Adrenal gland (tissue), 12 donors: Measurements from ENCODE around the gene ARFIP2. TPM values are rescaled to one million over a fixed set of nuclear protein-coding genes. Genes with fewer than 3 reads are reported as not detected.
"Not testable (repeated sequence)": the region's sequence is repeated elsewhere in the genome, so short reads cannot be mapped to it uniquely, and the experiment has no call there.

Source experiments
- DNase-seq, 7 donors: peaks; one replicate each; pipeline ENCODE4 v3.0.0-alpha.2; 2019 to 2020
- H3K27ac ChIP-seq, 5 donors: fragments of 200-600 bp; sonication (generic) in 4 of 5; 1 replicate in 3 of 5; 2 replicates in 2 of 5; pipeline versions ENCODE4 v1.5.1 to v1.8.0; 2016 to 2020; ENCODE audit warnings: mild to moderate bottlenecking in 1 of 5
- H3K27me3 ChIP-seq: fragments of 200-600 bp; 2 replicates; pipeline ENCODE4 v1.8.0; 2021
- H3K36me3 ChIP-seq, 2 donors: fragments of 200-600 bp; replicated peaks in 1 of 2; 1 replicate in 1 of 2; 2 replicates in 1 of 2; pipeline versions ENCODE4 v1.5.1 to v1.8.0; 2018 to 2022
- H3K4me1 ChIP-seq, 2 donors: fragments of 200-600 bp; replicated peaks in 1 of 2; 1 replicate in 1 of 2; 2 replicates in 1 of 2; pipeline versions ENCODE4 v1.5.1 to v1.8.0; 2018 to 2021
- H3K4me3 ChIP-seq, 4 donors: fragments of 200-600 bp; sonication (generic) in 3 of 4; one replicate each; pipeline ENCODE4 v1.5.1; 2016 to 2018
- H3K9me3 ChIP-seq, 3 donors: fragments of 200-600 bp; sonication (generic) in 1 of 3; replicated peaks in 1 of 3; 1 replicate in 2 of 3; 2 replicates in 1 of 3; pipeline versions ENCODE4 v1.5.1 to v1.8.0; 2016 to 2021
- CTCF ChIP-seq, 6 experiments: fragments of 450-650 bp in 4 of 6; fragments of 200-600 bp in 2 of 6; sonication (generic) in 1 of 6; IDR thresholded peaks; 1 replicate in 5 of 6; 2 replicates in 1 of 6; pipeline versions ENCODE4 v1.5.1 to v1.8.0; 2016 to 2021; ENCODE audit warnings: antibody characterized with exemption in 6 of 6, mild to moderate bottlenecking in 2 of 6, moderate library complexity in 1 of 6
- POLR2A ChIP-seq, 2 donors: fragments of 450-650 bp; IDR thresholded peaks; one replicate each; pipeline ENCODE4 v1.6.1; 2017; ENCODE audit warnings: antibody characterized with exemption in 2 of 2, mild to moderate bottlenecking in 2 of 2, moderate library complexity in 1 of 2
- WGBS, 4 donors: extraction: QIAGEN DNeasy Blood & Tissue Kit in 2 of 4; methylation state at CpG; one replicate each; pipeline versions ENCODE4 v1.1.5 to v1.1.7; 2013 to 2017; 5-methylcytosine and 5-hydroxymethylcytosine counted together
- intact Hi-C, 2 donors: fragments of 100-400 bp; cut with DNase I; formaldehyde crosslinking; loops; one replicate each; pipeline versions ENCODE4 v1.14.1 to v1.15.0; 2022 to 2023
- polyA plus RNA-seq, 3 donors: library from polyadenylated mRNA; stranded (reverse); fragments of 200-250 nt in 2 of 3; fragments of 350-450 nt in 1 of 3; fragmentation: Illumina TruSeq in 1 of 3; extraction: RNeasy Lipid Tissue Mini Kit (QIAGEN cat#74804) in 1 of 3; gene quantifications; one replicate each; pipeline ENCODE4 v1.2.3, GENCODE V29; 2013 to 2014
- total RNA-seq, 9 donors: library from RNA; depleted of rRNA in 4 of 9; stranded (reverse); fragments of >200 nt in 4 of 9; fragments of 120-200 nt in 1 of 9; fragmentation: NEBNext Ultra II Directional in 1 of 9; extraction: Animal tissue kit (Norgen Biotek cat#: 25700) in 1 of 9; gene quantifications; one replicate each; pipeline versions ENCODE4 v1.1.0 to v1.2.4, GENCODE V29; 2013 to 2023
- donor health status: healthy with polysubstance abuse.
- donor health status: Bipolar disorder and iron deficiency.
- donor health status: DM: yes; HTN: yes; CAD: no.
- donor health status: DM: no; HTN: no; CAD: no.
- donor health status: DM: no; HTN: no; CAD: no.
- donor health status: DM: yes; HTN: yes; CAD: no.

ARFIP2 gene
- total and polyA plus RNA-seq, 12 donors, result 47.4 to 108 (median 59.2) TPM

- WGBS, 4 donors, result 84 to 93% (median 88%) methylated on average over 3 of the region's 3 CpGs
- H3K27ac ChIP-seq, result no peak overlapping the region
- no peaks in the 10 kb centered on the region for H3K27me3 ChIP-seq
- H3K4me3 ChIP-seq, result no peak overlapping the region
- TF ChIP-seq POLR2A (IDR thresholded peaks at IDR 0.05), result no peak
- TF ChIP-seq CTCF (IDR thresholded peaks at IDR 0.05), result no peak
- no peaks in the 10 kb centered on the region for H3K36me3 ChIP-seq
- H3K9me3 ChIP-seq, result no peaks in the 10 kb centered on the region
- DNase-seq, result no peak
- intact Hi-C loops, result no loop called here
- H3K4me1 ChIP-seq, result no peaks in the 10 kb centered on the region
These were observed 45.4 kb upstream of the ARFIP2 start for GRCh38 chr11:6526411-6527135.

- WGBS, 4 donors, result 0 to 39% (median 13%) methylated on average over 1 of the region's 1 CpG
These were observed 42.1 kb upstream of the ARFIP2 start for GRCh38 chr11:6523253-6523652.

GRCh38 chr11:6521946-6522345 lies 40.8 kb upstream of the ARFIP2 start:
- H3K27ac ChIP-seq, H3K9me3 ChIP-seq, H3K36me3 ChIP-seq, H3K4me1 ChIP-seq, DNase-seq, H3K4me3 ChIP-seq, intact Hi-C loops, H3K27me3 ChIP-seq: not testable (repeated sequence)
- WGBS, 4 donors, result 96 to 98% (median 97%) methylated on average over 3 of the region's 3 CpGs

More at GRCh38 chr11:6523253-6523652, 42.1 kb upstream of the ARFIP2 start:
- Histone ChIP-seq H3K4me3 (no peak overlapping the region), H3K9me3 (no peaks in the 10 kb centered on the region), H3K36me3 (no peaks in the 10 kb centered on the region), H3K27me3 (no peaks in the 10 kb centered on the region), H3K27ac (no peak overlapping the region), H3K4me1 (no peaks in the 10 kb centered on the region)
- TF ChIP-seq CTCF (IDR thresholded peaks at IDR 0.05) (no peak), POLR2A (IDR thresholded peaks at IDR 0.05) (no peak)
- DNase-seq, result no peak
- intact Hi-C loops, result no loop called here

GRCh38 chr11:6520265-6520664 lies 39.1 kb upstream of the ARFIP2 start:
- no peak overlapping the region for H3K4me3 ChIP-seq
- no peak for DNase-seq
- H3K36me3 ChIP-seq, result no peaks in the 10 kb centered on the region
- H3K9me3 ChIP-seq, result no peaks in the 10 kb centered on the region
- H3K27me3 ChIP-seq, result no peaks in the 10 kb centered on the region
- no peak overlapping the region for H3K27ac ChIP-seq
- TF ChIP-seq CTCF (IDR thresholded peaks at IDR 0.05) (no peak), POLR2A (IDR thresholded peaks at IDR 0.05) (no peak)
- no peaks in the 10 kb centered on the region for H3K4me1 ChIP-seq
- WGBS, 4 donors, result 81 to 89% (median 84%) methylated on average over 3 of the region's 3 CpGs
- intact Hi-C loops, result no loop called here

- TF ChIP-seq POLR2A (IDR thresholded peaks at IDR 0.05) (no peak), CTCF (IDR thresholded peaks at IDR 0.05) (no peak)
- no peak overlapping the region for H3K4me3 ChIP-seq
- no peaks in the 10 kb centered on the region for H3K9me3 ChIP-seq
- no peak for DNase-seq
- no peaks in the 10 kb centered on the region for H3K4me1 ChIP-seq
- H3K27me3 ChIP-seq, result no peaks in the 10 kb centered on the region
- no peaks in the 10 kb centered on the region for H3K36me3 ChIP-seq
- intact Hi-C loops, result no loop called here
- H3K27ac ChIP-seq, result no peak overlapping the region
These were observed 35.7 kb upstream of the ARFIP2 start for GRCh38 chr11:6516865-6517264.
